Sigmoid colon (tissue), 4 donors: ENCODE results near the gene TNIP2.

Experiments
- EP300 ChIP-seq, 4 donors: sonication (generic); formaldehyde crosslinking; IDR thresholded peaks; one replicate each; pipeline ENCODE4 v1.6.1; 2017; ENCODE audit warnings: antibody characterized with exemption in 4 of 4
- POLR2A ChIP-seq, 2 donors: fragments of 450-650 bp; IDR thresholded peaks; one replicate each; pipeline ENCODE4 v1.6.1; 2016; ENCODE audit warnings: antibody characterized with exemption in 2 of 2, mild to moderate bottlenecking in 2 of 2, moderate library complexity in 2 of 2
- POLR2AphosphoS5 ChIP-seq, 4 donors: sonication (generic); formaldehyde crosslinking; IDR thresholded peaks; one replicate each; pipeline ENCODE4 v1.6.1; 2017; ENCODE audit warnings: antibody characterized with exemption in 4 of 4
- TF ChIP-seq, protein P1 (sequence below), 4 experiments: fragments of 450-650 bp in 3 of 4; fragments of 200-600 bp in 1 of 4; IDR thresholded peaks; one replicate each; pipeline ENCODE4 v1.5.1; 2016 to 2019; ENCODE audit warnings: antibody characterized with exemption in 4 of 4, mild to moderate bottlenecking in 3 of 4, moderate library complexity in 2 of 4

DNA sequence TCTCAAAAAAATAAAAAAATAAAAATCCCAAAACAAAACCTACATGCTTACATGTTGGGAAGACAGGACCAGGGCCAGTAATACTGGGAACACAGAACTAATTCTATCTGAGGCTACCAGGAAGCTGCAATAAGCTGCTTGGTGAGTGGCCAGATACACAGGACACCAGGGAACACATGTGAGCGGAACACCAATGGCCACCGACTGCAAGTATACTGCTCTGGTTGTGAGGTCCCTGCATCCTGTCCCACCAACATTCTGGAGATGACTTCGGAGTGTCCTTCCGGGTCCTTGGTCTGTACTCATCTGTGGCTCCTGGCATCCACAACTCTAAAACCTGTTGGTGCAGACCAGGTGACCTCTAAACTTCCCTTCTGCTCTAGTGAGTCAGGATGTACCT, 2.7 kb downstream of the TNIP2 start:
- TF ChIP-seq POLR2AphosphoS5 (IDR thresholded peaks at IDR 0.05) (no peak), POLR2A (IDR thresholded peaks at IDR 0.05) (no peak), EP300 (IDR thresholded peaks at IDR 0.05) (no peak)
- TF ChIP-seq, protein P1, sequence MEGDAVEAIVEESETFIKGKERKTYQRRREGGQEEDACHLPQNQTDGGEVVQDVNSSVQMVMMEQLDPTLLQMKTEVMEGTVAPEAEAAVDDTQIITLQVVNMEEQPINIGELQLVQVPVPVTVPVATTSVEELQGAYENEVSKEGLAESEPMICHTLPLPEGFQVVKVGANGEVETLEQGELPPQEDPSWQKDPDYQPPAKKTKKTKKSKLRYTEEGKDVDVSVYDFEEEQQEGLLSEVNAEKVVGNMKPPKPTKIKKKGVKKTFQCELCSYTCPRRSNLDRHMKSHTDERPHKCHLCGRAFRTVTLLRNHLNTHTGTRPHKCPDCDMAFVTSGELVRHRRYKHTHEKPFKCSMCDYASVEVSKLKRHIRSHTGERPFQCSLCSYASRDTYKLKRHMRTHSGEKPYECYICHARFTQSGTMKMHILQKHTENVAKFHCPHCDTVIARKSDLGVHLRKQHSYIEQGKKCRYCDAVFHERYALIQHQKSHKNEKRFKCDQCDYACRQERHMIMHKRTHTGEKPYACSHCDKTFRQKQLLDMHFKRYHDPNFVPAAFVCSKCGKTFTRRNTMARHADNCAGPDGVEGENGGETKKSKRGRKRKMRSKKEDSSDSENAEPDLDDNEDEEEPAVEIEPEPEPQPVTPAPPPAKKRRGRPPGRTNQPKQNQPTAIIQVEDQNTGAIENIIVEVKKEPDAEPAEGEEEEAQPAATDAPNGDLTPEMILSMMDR (IDR thresholded peaks at IDR 0.05): no peak
